A172 (cell line): Measurements from ENCODE around the gene PTGIS. TPM values are rescaled to one million over a fixed set of nuclear protein-coding genes. Genes with fewer than 3 reads are reported as not detected.

ENCODE experiments used
- DNase-seq: peaks from one replicate; pipeline ENCODE4 v3.0.0-alpha.2; 2015; ENCODE audit warnings: low spot score
- total RNA-seq: library from RNA; depleted of rRNA; stranded (reverse); fragments of >200 nt; shearing (Covaris generic); gene quantifications from 2 replicates; pipeline ENCODE4 v1.2.3, GENCODE V29; 2014

The PTGIS gene
- total RNA-seq, 1 experiment from 2014 or later, result 0.07 TPM

DNA sequence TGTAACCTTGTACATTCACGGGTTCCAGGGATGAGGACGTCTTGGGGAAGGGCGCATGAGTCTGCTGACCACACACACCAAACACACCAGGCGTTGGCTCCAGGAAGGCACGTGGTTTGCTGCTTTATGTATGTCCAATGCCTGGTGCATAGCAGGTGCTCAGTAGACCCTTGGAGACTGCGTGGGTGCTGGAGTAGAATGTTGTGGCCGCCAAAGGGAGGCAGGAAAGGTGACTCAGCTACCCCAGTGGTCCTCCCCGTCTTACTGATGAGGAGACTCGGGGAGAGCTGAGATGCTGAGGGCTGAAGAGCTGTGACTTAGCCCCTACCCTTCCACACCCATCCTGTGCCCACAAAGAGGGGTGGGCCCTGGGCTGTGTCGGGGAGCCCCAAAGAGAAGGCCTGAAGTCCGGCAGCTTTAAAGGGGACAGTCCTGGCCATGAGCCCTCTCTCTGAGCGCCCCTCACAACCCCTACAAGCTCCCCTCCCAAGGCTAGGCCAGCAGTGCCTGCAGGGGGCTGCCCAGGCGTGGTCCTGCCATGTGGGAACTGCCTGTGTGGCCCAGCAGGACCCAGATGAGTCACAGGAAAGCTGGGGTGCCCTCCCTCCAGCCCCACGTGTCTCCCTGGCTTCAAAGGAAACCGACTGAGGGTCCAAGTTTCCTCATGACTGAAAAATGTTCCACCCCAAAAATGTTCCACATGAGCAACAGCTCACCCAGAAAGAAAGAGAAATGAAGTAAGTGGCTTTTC is 28.0 kb upstream of the PTGIS start:
- peak; percentile 97 for DNase-seq

DNA sequence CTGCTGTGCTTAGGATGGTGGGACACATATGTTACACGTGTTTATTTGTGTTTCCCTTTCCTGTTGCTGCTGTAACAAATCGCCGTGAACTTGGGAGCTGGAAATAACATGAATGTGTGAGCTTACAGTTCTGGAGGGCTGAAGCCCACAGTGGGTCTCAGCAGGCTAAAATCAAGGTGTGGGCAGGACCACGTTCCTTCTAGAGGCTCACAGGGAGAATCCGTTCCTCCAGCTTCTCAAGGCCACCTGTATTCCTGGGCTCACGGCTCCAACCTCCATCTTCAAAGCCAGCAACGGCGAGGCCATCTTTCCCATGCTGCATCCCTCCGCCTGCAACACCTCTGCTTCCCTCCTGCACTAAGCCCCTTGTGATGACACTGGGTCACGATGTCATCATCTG is 27.4 kb upstream of the PTGIS start:
- no peak for DNase-seq

DNA sequence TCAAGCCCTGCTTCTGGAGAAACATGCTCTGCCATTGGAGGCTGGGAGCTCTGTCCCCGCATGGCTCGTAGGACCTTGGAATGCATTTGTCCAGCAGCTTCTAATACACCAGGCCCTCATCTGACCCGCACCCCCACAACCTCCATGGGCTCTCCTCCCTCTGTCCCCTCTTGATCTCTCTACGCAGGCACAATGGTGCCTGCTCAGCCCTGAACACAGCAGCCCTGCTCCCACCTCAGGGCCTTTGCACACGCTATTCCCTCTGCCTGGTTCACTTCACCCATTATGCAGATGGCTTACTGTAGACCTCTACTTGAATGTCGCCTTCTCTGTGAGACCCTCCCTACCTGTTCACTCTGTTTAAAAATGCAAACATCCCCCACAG is 27.0 kb upstream of the PTGIS start:
- no peak for DNase-seq

DNA sequence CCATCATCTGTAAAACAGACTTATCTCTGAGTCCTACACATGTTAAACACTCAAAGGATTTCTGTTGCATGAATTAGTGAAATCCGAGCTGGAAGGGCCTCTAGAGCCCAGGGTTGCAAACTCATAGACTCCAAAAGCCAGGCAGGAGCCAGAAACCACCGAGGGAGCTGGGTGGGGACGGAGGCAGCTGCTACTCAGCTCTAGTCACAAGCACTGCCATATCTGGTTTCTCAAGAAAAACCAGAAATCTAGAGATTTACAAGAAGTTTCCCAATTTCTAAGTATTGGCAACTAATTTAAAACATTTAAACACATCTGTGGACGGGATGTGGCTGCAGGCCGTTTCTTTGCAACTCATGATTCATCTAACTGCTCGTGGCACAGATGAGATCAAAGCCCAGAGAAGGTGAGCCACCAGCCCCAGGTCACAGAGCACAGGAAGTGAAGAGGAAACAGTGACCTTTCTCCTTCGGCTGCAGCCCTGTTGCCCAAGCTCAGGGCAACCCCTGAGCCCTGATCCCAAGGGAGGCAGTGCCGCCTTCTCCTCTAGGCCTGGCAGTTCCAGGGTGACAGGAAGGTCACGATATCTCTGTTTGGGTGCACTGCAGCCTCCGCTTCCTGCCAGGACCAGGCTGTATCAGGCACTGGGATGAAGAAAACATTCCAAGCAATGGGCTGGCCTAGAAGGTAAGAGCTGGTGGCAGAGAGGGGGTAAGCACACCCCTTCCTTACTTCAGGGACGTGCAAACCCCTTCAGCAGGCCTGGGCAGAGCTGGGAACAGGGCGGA is 26.4 kb upstream of the PTGIS start:
- DNase-seq, result peak; percentile 46

DNA sequence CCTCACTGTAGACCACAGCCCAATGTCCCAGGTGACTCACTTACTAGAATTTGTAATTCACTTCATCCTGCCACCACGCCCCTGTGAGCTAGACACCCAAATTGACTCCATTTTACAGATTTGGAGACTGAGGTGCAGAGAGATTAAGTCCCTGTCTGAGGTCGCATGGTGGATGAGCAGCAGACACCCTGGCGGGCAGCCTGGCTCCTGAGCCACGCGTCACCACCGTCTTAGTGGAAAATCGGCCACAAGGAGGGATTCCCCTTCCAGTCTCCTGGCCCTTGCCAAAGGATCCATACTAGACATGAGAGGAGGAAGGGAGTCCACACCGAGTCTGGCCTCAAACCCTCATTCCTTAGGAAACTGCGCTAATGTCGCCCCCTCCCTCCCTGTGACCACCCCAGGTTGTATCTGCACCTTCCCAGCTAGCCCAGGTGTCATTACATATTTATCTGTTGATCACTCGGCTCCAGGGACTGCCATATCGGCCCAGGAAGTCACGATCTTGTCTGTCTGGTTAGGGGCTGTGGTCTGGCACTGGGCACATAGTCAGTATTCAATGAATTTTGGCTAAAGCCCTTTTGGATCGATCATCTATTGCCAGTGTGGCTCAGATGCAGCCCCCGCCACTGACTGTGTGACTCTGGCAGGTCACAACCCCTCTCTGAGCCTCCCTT is 25.7 kb upstream of the PTGIS start:
- peak; percentile 42 for DNase-seq

DNA sequence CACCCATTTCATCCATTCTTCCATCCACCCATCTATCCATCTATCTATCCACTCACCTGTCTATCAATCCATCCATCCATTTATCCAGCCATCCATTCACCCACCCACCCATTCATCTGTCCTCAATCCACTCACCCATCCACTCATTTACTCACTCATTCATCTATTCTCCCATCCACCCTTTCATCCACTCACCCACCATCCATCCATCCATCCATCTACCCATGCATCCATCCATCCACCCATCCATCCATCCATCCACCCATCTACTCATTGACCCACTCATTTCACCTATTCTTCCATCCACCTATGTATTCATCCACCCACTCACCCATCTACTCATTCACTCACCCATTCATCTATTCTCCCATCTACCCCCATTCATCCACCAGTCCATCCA is 24.2 kb upstream of the PTGIS start:
- DNase-seq, result no peak

DNA sequence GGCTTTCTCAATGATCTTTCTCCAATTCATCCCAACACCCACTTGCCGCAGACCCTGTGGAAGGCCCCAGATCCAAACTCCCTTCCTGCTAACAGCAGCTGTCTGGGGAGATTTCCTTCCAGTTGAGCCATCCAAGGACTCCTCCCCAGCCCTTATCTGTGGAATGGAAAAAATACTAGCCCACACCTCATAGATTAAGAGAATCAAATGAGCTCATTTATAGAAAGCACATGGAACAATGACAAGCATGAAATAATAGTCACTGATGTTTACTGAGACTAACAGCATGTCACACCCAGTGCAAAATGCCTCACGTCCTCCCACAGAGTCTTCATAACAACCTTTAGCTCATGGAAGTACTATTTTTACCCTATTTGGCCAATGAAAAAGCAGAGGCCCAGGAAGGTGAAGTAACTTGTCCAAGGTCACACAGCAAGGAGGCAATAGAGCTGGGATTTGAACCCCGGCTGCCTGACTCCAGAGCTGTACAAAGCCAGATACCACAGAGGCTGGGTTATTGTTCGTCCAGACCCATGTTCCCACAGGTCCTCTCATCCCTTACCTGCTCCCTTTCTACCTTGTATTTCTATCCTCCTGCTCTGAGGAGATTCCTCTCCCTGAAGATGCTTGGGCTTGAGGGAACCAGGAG is 23.4 kb upstream of the PTGIS start:
- peak; percentile 70 for DNase-seq

DNA sequence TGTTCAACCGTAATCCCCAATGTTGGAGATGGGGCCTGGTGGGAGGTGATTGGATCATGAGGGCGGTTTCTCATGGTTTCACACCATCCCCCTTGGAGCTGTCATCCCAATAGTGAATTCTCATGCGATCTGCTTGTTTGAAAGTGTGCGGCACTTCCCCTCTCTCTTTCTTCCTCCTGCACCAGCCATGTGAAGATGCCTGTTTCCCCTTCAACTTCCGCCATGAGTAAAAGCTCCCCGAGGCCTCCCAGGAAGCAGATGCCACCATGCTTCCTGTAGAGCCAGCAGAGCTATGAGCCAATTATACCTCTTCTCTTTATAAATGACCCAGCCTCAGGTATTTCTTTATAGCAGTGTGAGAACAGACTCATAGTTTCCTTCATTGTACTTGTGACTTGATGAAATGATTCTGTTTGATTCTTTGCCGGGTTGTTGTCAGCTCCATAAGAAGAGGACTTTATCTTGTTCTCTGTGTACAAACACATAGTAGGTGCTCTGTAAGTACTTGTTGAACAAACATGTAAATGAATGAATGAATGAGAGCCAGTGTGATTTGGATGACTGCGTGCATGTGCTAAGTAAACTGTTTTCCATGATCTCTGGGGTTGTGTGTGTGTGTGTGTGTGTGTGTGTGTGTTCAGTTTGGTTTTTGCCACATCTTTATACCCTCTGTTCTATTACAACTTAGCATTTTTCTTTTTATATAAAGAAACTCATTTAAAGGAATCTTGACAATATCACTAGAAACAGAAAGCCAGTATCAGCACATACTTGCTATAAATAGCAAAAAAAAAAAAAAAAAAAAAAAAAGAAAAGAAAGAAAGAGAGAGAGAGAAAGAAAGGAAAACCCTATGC is 22.5 kb upstream of the PTGIS start:
- DNase-seq, result no peak

DNA sequence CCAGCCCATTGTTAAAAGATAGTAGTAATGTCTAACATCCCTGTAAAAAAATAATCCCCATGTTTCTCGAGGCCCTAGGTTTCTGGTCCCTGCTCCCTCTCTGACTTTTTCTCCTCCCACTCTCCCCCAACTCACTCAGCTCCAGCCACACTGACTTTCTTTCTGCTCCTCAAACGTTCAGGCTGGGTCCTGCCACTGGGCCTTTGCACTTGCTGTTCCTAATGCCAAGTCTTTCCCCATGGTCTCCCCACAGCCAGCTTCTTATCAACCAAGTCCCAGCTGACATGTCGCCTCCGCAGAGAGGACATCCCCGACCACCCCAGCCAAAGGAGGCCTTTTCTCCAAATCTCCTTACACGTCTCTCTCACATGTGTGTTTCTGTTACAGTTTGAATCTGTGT is 21.8 kb upstream of the PTGIS start:
- no peak for DNase-seq

DNA sequence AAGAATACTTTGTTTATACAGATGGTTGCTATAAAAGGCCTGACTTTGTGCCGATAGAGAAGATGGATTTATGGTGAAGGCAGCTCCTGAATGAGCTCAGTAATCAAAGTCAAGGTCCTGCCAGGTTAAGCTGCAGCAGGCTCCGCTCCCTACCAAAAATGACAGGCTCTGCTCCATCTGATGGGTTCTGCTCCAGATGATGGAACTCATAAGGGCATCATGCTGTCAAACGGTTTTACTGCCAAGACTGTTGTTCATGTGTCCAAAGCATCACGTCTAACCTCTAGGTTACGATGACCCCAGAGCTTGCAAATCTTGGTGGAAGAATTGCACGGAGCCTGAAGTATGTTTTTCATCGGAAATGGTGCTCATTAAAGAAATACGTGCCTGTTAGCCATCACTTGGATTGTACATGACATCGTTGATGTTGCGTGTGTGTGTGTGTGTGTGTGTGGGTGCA is 19.2 kb upstream of the PTGIS start:
- DNase-seq, result no peak

DNA sequence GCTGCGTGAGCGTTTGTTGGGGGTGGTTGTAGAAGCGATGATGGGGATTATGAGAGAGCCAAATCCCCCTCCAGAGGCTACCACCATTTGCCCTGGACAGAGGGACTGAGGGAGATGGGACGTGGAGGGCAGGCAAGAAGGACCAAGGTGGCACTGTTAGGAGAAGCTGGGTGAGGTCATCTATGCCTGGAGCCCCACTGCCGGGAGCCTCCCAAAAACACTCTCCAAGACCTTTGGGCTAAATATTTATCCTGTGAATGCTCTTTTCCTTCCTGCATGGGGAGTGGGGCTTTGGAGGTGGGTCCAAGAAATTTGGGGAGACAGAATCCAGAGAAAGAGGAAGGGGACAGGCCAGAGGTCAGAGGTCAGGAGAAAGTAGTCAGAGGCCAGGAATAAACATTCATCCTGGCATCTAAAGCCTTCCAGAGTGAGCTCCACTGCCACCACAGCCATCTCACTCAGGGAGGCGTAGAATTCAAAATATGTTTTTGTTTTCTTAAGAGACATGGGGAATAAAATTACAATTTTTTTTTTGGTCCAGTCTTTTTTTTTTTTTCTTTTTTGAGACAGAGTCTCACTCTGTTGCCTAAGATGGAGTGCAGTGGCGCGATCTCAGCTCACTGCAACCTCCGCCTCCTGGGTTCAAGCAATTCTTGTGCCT is 17.8 kb upstream of the PTGIS start:
- DNase-seq, result no peak

DNA sequence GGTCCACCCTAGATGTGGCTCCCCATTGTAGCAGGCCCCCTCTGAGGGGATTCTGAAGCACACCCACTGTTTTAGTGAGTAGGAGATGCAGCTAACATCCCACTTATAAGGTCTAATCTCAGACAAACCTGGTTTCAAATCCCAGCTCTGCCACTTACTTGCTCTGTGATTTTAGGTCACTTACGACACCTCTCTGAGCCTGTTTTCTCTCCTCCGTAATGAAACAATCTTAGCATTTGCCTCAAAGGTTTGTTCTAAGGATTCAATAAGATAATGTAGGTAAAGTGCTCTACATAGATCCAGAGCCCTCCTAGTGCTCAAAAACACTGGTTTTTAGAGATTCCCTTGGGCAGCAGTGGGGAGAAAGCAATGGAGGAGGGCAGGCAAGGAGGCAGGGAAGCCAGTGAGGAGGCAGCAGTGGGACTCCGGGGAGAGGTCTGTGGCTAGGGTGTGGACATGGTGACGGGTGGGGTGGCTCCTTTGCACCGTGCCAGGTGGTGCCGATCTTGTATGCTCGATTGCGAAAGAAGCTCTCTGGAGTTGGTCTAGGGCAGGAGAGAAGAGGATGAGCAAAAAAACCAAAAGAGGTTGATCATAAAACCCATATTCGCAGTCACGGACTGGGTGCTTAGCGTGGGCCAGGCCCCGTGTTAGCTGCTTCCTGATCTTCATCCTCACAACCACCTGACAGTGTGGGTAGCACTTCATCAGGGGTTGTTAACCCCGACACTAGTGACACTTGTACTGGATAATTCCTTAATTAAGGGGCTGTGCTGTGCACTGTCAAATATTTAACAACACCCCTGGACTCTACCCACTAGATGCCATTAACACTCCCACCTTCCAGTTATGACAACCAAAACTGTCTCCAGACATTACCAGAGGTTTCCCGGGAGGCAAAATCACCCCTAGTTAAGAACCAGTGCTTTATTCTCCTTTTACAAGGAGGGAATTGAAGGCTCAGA is 16.8 kb upstream of the PTGIS start:
- no peak for DNase-seq

DNA sequence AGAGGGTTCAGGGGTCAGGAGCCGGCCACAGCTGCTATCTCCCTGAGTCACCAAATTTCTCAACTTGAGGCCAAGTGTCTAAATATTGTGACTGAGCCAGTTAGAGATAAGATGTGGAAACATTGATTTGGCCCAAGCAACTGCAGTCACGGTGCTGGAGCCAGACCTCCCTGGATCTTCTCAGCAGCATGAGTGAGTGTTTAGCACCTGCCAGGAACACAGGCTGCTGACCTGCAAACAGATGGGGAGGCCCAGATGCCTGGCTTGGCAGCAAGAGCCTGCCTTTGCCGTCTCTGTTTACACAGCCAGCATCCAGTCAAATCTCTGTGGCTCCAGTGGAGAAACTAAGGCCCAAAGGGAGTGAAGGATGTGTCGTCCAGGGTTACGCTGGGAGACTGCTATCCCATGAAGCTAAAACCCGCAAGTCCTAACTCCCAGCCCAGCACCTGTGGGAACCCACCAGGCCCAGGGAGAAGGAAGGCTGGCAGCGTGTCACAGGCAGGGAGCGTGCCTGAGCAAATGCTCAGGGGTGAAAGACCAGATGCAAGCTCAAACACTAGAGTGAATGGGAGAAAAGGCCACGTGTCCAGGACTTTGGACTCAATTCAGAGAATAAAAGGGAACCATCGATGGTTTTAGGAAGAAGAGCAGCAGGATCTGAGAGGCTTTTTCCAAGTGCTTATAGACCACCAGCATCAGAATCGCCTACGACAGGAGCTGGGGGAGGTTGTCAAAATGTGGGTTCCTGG is 15.9 kb upstream of the PTGIS start:
- peak; percentile 96 for DNase-seq

DNA sequence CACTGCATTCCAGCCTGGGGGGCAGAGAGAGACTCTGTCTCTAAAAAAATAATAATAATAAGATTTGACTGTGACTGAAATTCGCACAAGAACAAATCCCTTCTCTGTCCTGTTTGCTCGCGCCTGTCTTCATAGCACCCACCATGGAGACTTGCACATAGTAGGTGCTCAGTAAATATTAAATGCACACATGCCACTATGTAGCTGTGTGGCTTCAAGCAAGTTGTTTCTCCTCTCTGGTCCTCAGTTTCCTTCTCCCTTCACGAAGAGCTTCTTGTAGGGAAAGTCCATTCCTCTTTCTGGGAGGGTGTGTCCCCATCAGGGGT is 15.4 kb upstream of the PTGIS start:
- no peak for DNase-seq

DNA sequence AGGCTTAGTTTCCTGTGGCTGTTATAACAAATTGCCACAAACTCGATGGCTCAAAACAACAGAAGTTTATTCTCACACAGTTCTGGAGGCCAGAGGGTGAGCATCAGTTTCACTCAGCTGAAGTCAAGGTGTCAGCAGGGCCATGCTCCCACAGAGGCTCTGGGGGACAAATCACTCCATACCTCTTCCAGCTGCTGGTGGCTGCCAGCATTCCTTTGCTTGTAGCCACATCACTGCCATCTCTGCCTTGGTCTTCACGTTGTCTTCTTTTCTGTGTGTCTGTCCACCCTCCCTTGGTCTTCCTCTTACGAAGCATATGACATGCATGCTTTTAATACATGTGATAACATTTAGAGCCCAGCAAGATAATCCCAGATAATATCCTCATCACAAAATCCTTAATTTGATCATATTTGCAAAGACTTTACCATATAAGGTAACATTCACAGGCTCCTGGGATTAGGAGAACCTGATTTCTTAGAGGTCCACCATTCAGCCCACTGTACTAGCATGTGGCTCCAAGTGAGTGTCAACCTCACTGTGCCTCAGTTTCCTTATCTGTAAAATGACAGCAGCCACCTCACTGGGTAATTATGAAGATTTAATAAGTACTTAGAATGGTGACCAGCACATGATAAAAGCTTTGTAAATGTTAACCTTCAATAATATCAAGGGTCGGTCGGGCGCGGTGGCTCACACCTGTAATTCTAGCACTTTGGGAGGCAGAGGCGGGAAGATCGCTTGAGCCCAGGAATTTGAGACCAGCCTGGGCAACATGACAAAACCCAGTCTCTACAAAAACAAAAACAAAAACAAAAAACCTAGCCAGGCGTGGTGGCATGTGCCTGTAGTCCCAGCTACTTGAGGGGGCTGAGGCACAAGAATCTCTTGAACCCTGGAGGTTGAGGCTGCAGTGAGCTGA is 14.7 kb upstream of the PTGIS start:
- no peak for DNase-seq

DNA sequence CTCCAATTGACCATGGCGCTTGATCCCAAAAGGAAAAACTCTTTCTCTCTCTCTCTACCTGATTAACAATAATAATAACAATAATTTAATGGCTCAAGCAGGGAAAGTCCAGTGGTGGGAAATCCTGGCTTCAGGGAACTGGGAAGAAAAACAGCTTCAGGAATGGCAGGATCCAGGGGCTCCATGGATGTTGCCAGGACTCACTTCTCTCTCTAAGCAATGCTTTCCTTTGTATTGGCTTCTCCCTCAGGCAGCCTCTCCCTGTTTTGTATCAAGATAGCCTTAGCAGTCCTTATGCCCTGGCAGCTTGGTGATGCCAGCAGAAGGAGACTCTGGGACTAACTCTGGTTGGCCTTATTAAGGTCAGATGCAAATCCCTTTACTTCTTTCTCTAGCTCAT is 13.5 kb upstream of the PTGIS start:
- DNase-seq, result no peak

DNA sequence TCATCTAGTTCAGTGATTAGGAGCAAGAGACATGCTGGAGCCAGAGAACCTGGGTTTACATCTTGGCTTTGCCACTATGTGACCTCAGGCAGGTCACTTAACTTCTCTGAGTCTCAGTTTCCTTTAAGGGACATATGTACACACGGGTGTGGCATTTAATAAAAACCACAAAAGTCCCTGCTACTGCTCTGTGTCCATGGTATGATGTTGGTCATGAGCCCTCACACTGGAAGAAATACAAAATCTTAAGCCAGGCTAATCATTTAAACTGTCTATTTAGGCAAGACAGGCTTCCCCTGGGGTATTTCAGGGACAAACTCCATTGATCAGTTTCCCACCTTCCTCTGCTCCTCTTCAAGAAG is 12.9 kb upstream of the PTGIS start:
- no peak for DNase-seq
